Transverse colon (tissue), 4 donors: Measurements from ENCODE around the gene TOM1L2. TPM values are rescaled to one million over a fixed set of nuclear protein-coding genes. Genes with fewer than 3 reads are reported as not detected.

ENCODE experiments used
- DNase-seq: peaks from one replicate; pipeline ENCODE4 v3.0.0-alpha.2; 2019
- H3K27ac ChIP-seq, 4 donors: fragments of 200-600 bp; sonication (generic); 2 replicates each; pipeline ENCODE4 v1.5.1; 2016 to 2018; ENCODE audit warnings: inconsistent platforms in 4 of 4
- H3K27me3 ChIP-seq: fragments of 200-600 bp; sonication (generic); 2 replicates; pipeline ENCODE4 v1.5.1; 2017; ENCODE audit warnings: inconsistent platforms
- H3K36me3 ChIP-seq, 4 donors: fragments of 200-600 bp; sonication (generic); 2 replicates each; pipeline ENCODE4 v1.5.1; 2017 to 2019; ENCODE audit warnings: inconsistent platforms in 4 of 4
- H3K4me1 ChIP-seq, 4 donors: fragments of 200-600 bp; sonication (generic); 2 replicates each; pipeline ENCODE4 v1.5.1; 2017 to 2020; ENCODE audit warnings: inconsistent platforms in 4 of 4
- H3K4me3 ChIP-seq, 4 donors: fragments of 200-600 bp; sonication (generic); 1 replicate in 1 of 4; 2 replicates in 3 of 4; pipeline versions ENCODE4 v1.5.1 to v1.6.1; 2017 to 2019; ENCODE audit warnings: inconsistent platforms in 4 of 4
- H3K9me3 ChIP-seq, 2 donors: fragments of 200-600 bp; sonication (generic); 2 replicates each; pipeline ENCODE4 v1.5.1; 2017 to 2019; ENCODE audit warnings: inconsistent platforms in 2 of 2
- EP300 ChIP-seq: sonication (generic); formaldehyde crosslinking; IDR thresholded peaks from one replicate; pipeline ENCODE4 v1.6.1; 2017; ENCODE audit warnings: antibody characterized with exemption, low read depth
- POLR2A ChIP-seq: fragments of 450-650 bp; IDR thresholded peaks from one replicate; pipeline ENCODE4 v1.6.1; 2016; ENCODE audit warnings: antibody characterized with exemption, mild to moderate bottlenecking, moderate library complexity
- POLR2AphosphoS5 ChIP-seq, 3 donors: sonication (generic); formaldehyde crosslinking; IDR thresholded peaks; one replicate each; pipeline ENCODE4 v1.6.1; 2016; ENCODE audit warnings: antibody characterized with exemption in 3 of 3
- WGBS, 2 donors: methylation state at CpG; one replicate each; pipeline ENCODE4 v1.1.5; 2018; ENCODE audit warnings: low coverage in 1 of 2; 5-methylcytosine and 5-hydroxymethylcytosine counted together
- in situ Hi-C, 4 donors: fragments of 200-750 bp; cut with MboI; loops; one replicate each; pipeline versions ENCODE4 v1.15.0 to v1.15.1; 2017; ENCODE audit warnings: low sequenced_read_pairs in 3 of 4, low pct_ligation_motif_present in 1 of 4, low pct_unique_long_range_greater_than_20kb in 1 of 4
- intact Hi-C: fragments of 100-400 bp; cut with DNase I; formaldehyde crosslinking; loops from one replicate; pipeline ENCODE4 v1.15.1; 2023; ENCODE audit warnings: low total_unique reads
- total RNA-seq, 4 donors: library from RNA; depleted of rRNA; stranded (reverse); fragments of >200 nt; gene quantifications; one replicate each; pipeline ENCODE4 v1.1.0, GENCODE V29; 2016
- TF ChIP-seq, protein P1 (sequence below), 5 experiments: fragments of 200-600 bp in 3 of 5; fragments of 450-650 bp in 2 of 5; sonication (generic) in 3 of 5; IDR thresholded peaks; 1 replicate in 2 of 5; 2 replicates in 3 of 5; pipeline ENCODE4 v1.5.1; 2016 to 2017; ENCODE audit warnings: antibody characterized with exemption in 5 of 5, inconsistent platforms in 3 of 5, mild to moderate bottlenecking in 2 of 5, moderate library complexity in 1 of 5

TOM1L2 gene
- total RNA-seq, 4 donors from 2014 or later: 65.9 to 178 (median 97.7) TPM

DNA sequence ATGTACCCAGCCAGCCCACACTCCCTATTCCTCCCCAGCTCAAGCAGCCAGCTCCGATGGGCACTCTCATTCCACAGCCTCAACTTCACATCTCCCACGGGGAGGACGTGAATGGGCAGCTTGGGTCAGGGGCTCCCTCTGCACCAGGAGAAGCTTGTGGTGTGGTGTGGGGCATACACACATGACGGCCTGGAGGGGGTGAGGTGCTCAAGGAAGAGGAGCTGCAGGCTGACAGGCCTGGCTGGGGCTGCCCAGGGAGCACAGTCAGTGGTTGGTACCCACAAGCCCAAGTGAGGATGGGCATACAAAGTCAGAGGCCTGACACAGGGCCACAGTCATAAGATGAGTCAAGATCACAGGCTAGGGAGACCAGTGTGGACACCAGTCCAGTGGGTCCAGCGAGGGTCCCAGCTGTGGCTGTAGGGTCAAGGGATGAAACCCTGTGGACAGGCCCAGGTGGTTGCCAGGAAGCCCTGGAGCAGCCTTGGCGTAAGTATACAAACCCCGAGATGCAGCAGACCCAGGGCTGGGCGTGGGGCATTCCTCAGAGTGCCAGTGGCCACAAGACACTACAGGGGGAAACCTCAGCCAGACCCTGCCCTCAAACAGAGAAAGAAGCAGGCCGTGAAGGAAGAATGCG is 4.9 kb upstream of the TOM1L2 start:
- whole genome bisulfite sequencing, 2 donors: 85 to 89% methylated on average over 7 to 8 of the region's 10 CpGs
- TF ChIP-seq POLR2AphosphoS5 (IDR thresholded peaks at IDR 0.05) (no peak), POLR2A (no peak), EP300 (no peak)
- TF ChIP-seq, protein P1, sequence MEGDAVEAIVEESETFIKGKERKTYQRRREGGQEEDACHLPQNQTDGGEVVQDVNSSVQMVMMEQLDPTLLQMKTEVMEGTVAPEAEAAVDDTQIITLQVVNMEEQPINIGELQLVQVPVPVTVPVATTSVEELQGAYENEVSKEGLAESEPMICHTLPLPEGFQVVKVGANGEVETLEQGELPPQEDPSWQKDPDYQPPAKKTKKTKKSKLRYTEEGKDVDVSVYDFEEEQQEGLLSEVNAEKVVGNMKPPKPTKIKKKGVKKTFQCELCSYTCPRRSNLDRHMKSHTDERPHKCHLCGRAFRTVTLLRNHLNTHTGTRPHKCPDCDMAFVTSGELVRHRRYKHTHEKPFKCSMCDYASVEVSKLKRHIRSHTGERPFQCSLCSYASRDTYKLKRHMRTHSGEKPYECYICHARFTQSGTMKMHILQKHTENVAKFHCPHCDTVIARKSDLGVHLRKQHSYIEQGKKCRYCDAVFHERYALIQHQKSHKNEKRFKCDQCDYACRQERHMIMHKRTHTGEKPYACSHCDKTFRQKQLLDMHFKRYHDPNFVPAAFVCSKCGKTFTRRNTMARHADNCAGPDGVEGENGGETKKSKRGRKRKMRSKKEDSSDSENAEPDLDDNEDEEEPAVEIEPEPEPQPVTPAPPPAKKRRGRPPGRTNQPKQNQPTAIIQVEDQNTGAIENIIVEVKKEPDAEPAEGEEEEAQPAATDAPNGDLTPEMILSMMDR (IDR thresholded peaks at IDR 0.05): no peak
- no peaks in the 10 kb centered on the region for H3K36me3 ChIP-seq
- H3K27ac ChIP-seq: no peak overlapping the region
- no peaks in the 10 kb centered on the region for H3K27me3 ChIP-seq
- no peaks in the 10 kb centered on the region for H3K9me3 ChIP-seq
- peaks cover 4 to 7% (median 6%) of the 10 kb centered on the region in 4 donors for H3K4me1 ChIP-seq
- in situ Hi-C loops (loop anchor here in 1 of 4 donors (10.0 kb wide), 1 partner anchor 48 kb away; no protein-coding TSS in a partner anchor), intact Hi-C loops (no loop called here)
- no peak overlapping the region for H3K4me3 ChIP-seq
- no peak for DNase-seq

DNA sequence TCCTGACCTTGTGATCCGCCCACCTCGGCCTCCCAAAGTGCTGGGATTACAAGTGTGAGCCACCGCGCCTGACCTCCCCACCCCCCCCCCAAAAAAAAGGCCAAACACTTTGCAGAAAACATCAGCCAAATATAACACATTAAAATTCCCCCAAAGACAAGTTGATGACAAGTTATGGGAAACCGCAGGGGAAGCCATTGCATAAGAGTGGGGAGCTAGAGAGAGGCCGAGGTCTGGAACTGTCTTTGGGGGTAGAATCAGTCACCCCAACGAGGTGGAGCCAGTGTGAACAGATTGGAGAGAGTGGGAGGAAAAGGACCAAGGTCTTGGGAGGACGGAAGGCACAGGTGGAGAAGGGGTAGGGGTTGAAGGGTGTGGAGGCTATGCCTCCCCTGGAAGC is 3.2 kb upstream of the TOM1L2 start:
- WGBS, 2 donors: 58 to 76% methylated on average over 2 to 8 of the region's 8 CpGs
- DNase-seq: no peak
- in situ Hi-C loops (loop anchor here in 1 of 4 donors (10.0 kb wide), 1 partner anchor 49 kb away; no protein-coding TSS in a partner anchor), intact Hi-C loops (no loop called here)
- Histone ChIP-seq H3K36me3 (no peaks in the 10 kb centered on the region), H3K4me3 (no peak overlapping the region), H3K4me1 (peaks cover 15 to 21% (median 18%) of the 10 kb centered on the region in 4 donors), H3K27ac (no peak overlapping the region), H3K27me3 (no peaks in the 10 kb centered on the region), H3K9me3 (no peaks in the 10 kb centered on the region)
- TF ChIP-seq EP300 (no peak), POLR2A (no peak), POLR2AphosphoS5 (IDR thresholded peaks at IDR 0.05) (no peak)
- TF ChIP-seq, protein P1 (IDR thresholded peaks at IDR 0.05): no peak

DNA sequence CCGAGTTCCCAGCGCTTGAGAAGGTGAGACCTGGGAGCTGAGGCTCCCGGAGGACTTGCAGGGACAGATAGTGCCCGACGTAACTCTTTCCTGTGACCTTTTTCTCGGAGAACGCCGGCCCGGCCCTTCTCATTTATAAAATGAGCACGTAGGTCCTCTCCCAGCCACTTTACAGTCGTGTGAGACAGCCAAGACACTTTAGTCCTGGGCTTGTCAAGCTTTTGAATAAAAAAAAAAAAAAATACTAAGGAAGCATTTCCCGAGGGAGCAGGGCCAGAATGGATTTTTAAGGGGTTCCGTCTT is 703 bp upstream of the TOM1L2 start:
- 4 to 9% methylated on average over 2 to 13 of the region's 13 CpGs for WGBS, 2 donors
- in situ Hi-C loops: loop anchor here in 1 of 4 donors (10.0 kb wide), 1 partner anchor 52 kb away; no protein-coding TSS in a partner anchor
- DNase-seq: no peak
- no peaks in the 10 kb centered on the region for H3K36me3 ChIP-seq
- no peaks in the 10 kb centered on the region for H3K27me3 ChIP-seq
- H3K9me3 ChIP-seq: no peaks in the 10 kb centered on the region
- intact Hi-C loops: no loop called here
- H3K4me3 ChIP-seq: peak overlapping the region; percentile 11 to 61 (median 46)
- peak overlapping the region; percentile 41 to 86 (median 68) for H3K27ac ChIP-seq
- TF ChIP-seq POLR2AphosphoS5 (IDR thresholded peaks at IDR 0.05) (no peak), EP300 (no peak), POLR2A (no peak)
- TF ChIP-seq, protein P1 (IDR thresholded peaks at IDR 0.05): no peak
- H3K4me1 ChIP-seq: peaks cover 17 to 29% (median 19%) of the 10 kb centered on the region in 4 donors

DNA sequence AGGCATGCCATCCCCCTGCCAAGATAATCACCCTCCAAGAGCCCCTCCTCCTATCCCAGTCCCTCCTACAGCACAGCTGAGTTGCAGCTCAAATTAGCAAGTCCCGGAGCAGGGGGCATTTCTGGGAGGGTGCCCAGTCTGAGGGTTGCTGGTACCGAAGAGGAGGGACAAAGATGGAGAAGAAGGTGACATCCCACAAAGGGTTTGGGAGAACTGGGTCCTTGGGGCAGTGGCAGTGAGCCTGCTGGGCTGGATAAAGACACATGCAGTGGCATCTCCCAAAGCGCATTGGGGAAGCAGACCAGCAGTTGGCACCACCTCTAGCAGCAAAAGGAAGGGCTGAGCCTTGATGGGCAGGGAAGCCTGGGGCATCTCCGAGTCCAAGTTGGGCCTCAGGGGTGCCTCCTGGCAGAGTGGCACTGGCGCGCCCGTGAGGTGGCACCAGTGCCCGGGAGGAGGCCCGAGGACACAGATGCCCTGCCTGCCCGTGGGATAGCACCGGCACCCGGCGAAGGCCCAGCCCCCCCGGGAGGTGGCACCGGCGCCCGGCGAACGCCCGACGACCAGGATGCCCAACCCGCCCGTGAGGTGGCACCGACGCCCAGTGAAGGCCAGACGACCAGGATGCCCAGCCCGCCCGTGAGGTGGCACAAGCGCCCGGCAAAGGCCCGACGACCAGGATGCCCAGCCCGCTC is 622 bp downstream of the TOM1L2 start:
- intact Hi-C loops: no loop called here

More for the DNA sequence above, 622 bp downstream of the TOM1L2 start:
- no peak for TF ChIP-seq EP300
- no peak for TF ChIP-seq POLR2AphosphoS5 (IDR thresholded peaks at IDR 0.05)
- TF ChIP-seq, protein P1 (IDR thresholded peaks at IDR 0.05): no peak
- no peak for TF ChIP-seq POLR2A
- Histone ChIP-seq H3K27me3 (no peaks in the 10 kb centered on the region), H3K4me3 (peak overlapping the region; percentile 59 to 93 (median 76)), H3K27ac (peak overlapping the region; percentile 91 to 96 (median 94)), H3K36me3 (no peaks in the 10 kb centered on the region), H3K4me1 (peaks cover 17 to 29% (median 20%) of the 10 kb centered on the region in 4 donors), H3K9me3 (no peaks in the 10 kb centered on the region)
- WGBS, 2 donors: 2% methylated on average over 14 of the region's 33 CpGs; no CpG with 5 or more reads in 1 of the 2 donors
- in situ Hi-C loops: loop anchor here in 1 of 4 donors (10.0 kb wide), 1 partner anchor 53 kb away; no protein-coding TSS in a partner anchor
- DNase-seq: peak; percentile 48
